ENCODE measurements around the gene ARHGAP12.
A peak's percentile ranks its signal among the peaks of the same experiment; 100 is the strongest.
"Not testable (repeated sequence)": the region's sequence is repeated elsewhere in the genome, so short reads cannot be mapped to it uniquely, and the experiment has no call there.

ARHGAP12 gene

GRCh38 chr10:31778627-31779026 is 150.0 kb downstream of the ARHGAP12 start:
- peaks cover 9% of the 10 kb centered on the region for H3K4me1 ChIP-seq (ENCODE audit: control insufficient read depth, insufficient read depth, low read length)
- no peak overlapping the region for H3K9ac ChIP-seq (ENCODE audit: low read length)
- H3K27ac ChIP-seq (ENCODE audit: low read depth, low read length) = no peak overlapping the region
- H3K36me3 ChIP-seq (ENCODE audit: control insufficient read depth, insufficient read depth, low read length) = no peaks in the 10 kb centered on the region
- H3K27me3 ChIP-seq (ENCODE audit: control insufficient read depth, insufficient read depth, low read length) = no peaks in the 10 kb centered on the region
- H3K4me3 ChIP-seq (ENCODE audit: low read length) = no peak overlapping the region

GRCh38 chr10:31776159-31776558 is 152.5 kb downstream of the ARHGAP12 start:
- no peak overlapping the region for H3K27ac ChIP-seq (ENCODE audit: low read depth, low read length)
- no peaks in the 10 kb centered on the region for H3K36me3 ChIP-seq (ENCODE audit: control insufficient read depth, insufficient read depth, low read length)

GRCh38 chr10:31774928-31775650 is 153.5 kb downstream of the ARHGAP12 start:
- Histone ChIP-seq H3K27me3 (ENCODE audit: control insufficient read depth, insufficient read depth, low read length) (no peaks in the 10 kb centered on the region), H3K9ac (ENCODE audit: low read length) (no peak overlapping the region)

More at GRCh38 chr10:31776159-31776558, 152.5 kb downstream of the ARHGAP12 start:
- Histone ChIP-seq H3K27me3 (ENCODE audit: control insufficient read depth, insufficient read depth, low read length) (no peaks in the 10 kb centered on the region), H3K4me1 (ENCODE audit: control insufficient read depth, insufficient read depth, low read length) (peaks cover 9% of the 10 kb centered on the region), H3K9ac (ENCODE audit: low read length) (no peak overlapping the region), H3K4me3 (ENCODE audit: low read length) (no peak overlapping the region)

GRCh38 chr10:31774299-31774900 is 154.2 kb downstream of the ARHGAP12 start:
- peak overlapping the region; percentile 37 for H3K27ac ChIP-seq (ENCODE audit: low read depth, low read length)
- no peaks in the 10 kb centered on the region for H3K27me3 ChIP-seq (ENCODE audit: control insufficient read depth, insufficient read depth, low read length)
- no peak overlapping the region for H3K9ac ChIP-seq (ENCODE audit: low read length)
- no peaks in the 10 kb centered on the region for H3K36me3 ChIP-seq (ENCODE audit: control insufficient read depth, insufficient read depth, low read length)
- no peak overlapping the region for H3K4me3 ChIP-seq (ENCODE audit: low read length)
- H3K4me1 ChIP-seq (ENCODE audit: control insufficient read depth, insufficient read depth, low read length) = peaks cover 11% of the 10 kb centered on the region

More at GRCh38 chr10:31774928-31775650, 153.5 kb downstream of the ARHGAP12 start:
- Histone ChIP-seq H3K36me3 (ENCODE audit: control insufficient read depth, insufficient read depth, low read length) (no peaks in the 10 kb centered on the region), H3K4me3 (ENCODE audit: low read length) (no peak overlapping the region), H3K4me1 (ENCODE audit: control insufficient read depth, insufficient read depth, low read length) (peaks cover 11% of the 10 kb centered on the region), H3K27ac (ENCODE audit: low read depth, low read length) (peak overlapping the region; percentile 37)

GRCh38 chr10:31773749-31774298 is 154.8 kb downstream of the ARHGAP12 start:
- H3K4me3 ChIP-seq (ENCODE audit: low read length) = no peak overlapping the region
- peaks cover 11% of the 10 kb centered on the region for H3K4me1 ChIP-seq (ENCODE audit: control insufficient read depth, insufficient read depth, low read length)
- H3K27ac ChIP-seq (ENCODE audit: low read depth, low read length) = no peak overlapping the region
- H3K27me3 ChIP-seq (ENCODE audit: control insufficient read depth, insufficient read depth, low read length) = no peaks in the 10 kb centered on the region
- no peaks in the 10 kb centered on the region for H3K36me3 ChIP-seq (ENCODE audit: control insufficient read depth, insufficient read depth, low read length)
- no peak overlapping the region for H3K9ac ChIP-seq (ENCODE audit: low read length)

- H3K27ac ChIP-seq (ENCODE audit: low read depth, low read length) = peak overlapping the region; percentile 46
- H3K9ac ChIP-seq (ENCODE audit: low read length) = no peak overlapping the region
- H3K36me3 ChIP-seq (ENCODE audit: control insufficient read depth, insufficient read depth, low read length) = no peaks in the 10 kb centered on the region
- peaks cover 11% of the 10 kb centered on the region for H3K4me1 ChIP-seq (ENCODE audit: control insufficient read depth, insufficient read depth, low read length)
- no peaks in the 10 kb centered on the region for H3K27me3 ChIP-seq (ENCODE audit: control insufficient read depth, insufficient read depth, low read length)
- H3K4me3 ChIP-seq (ENCODE audit: low read length) = no peak overlapping the region
These were observed 157.2 kb downstream of the ARHGAP12 start for GRCh38 chr10:31771331-31771831.

GRCh38 chr10:31770307-31770902 is 158.2 kb downstream of the ARHGAP12 start:
- no peaks in the 10 kb centered on the region for H3K27me3 ChIP-seq (ENCODE audit: control insufficient read depth, insufficient read depth, low read length)
- no peak overlapping the region for H3K9ac ChIP-seq (ENCODE audit: low read length)
- no peaks in the 10 kb centered on the region for H3K36me3 ChIP-seq (ENCODE audit: control insufficient read depth, insufficient read depth, low read length)
- peak overlapping the region; percentile 46 for H3K27ac ChIP-seq (ENCODE audit: low read depth, low read length)
- peaks cover 11% of the 10 kb centered on the region for H3K4me1 ChIP-seq (ENCODE audit: control insufficient read depth, insufficient read depth, low read length)
- H3K4me3 ChIP-seq (ENCODE audit: low read length) = no peak overlapping the region

- Histone ChIP-seq H3K4me1 (ENCODE audit: control insufficient read depth, insufficient read depth, low read length) (peaks cover 7% of the 10 kb centered on the region), H3K27ac (ENCODE audit: low read depth, low read length) (no peak overlapping the region), H3K9ac (ENCODE audit: low read length) (no peak overlapping the region), H3K36me3 (ENCODE audit: control insufficient read depth, insufficient read depth, low read length) (no peaks in the 10 kb centered on the region), H3K27me3 (ENCODE audit: control insufficient read depth, insufficient read depth, low read length) (no peaks in the 10 kb centered on the region), H3K4me3 (ENCODE audit: low read length) (no peak overlapping the region)
These were observed 159.1 kb downstream of the ARHGAP12 start for GRCh38 chr10:31769564-31769963.

GRCh38 chr10:31768935-31769334 is 159.7 kb downstream of the ARHGAP12 start:
- not testable (repeated sequence) for H3K27ac ChIP-seq (ENCODE audit: low read depth, low read length); H3K36me3 ChIP-seq (ENCODE audit: control insufficient read depth, insufficient read depth, low read length)

GRCh38 chr10:31768467-31768866 is 160.2 kb downstream of the ARHGAP12 start:
- H3K4me1 ChIP-seq (ENCODE audit: control insufficient read depth, insufficient read depth, low read length) = peaks cover 2% of the 10 kb centered on the region
- no peak overlapping the region for H3K27ac ChIP-seq (ENCODE audit: low read depth, low read length)
- H3K36me3 ChIP-seq (ENCODE audit: control insufficient read depth, insufficient read depth, low read length) = no peaks in the 10 kb centered on the region
- no peak overlapping the region for H3K9ac ChIP-seq (ENCODE audit: low read length)
- H3K27me3 ChIP-seq (ENCODE audit: control insufficient read depth, insufficient read depth, low read length) = no peaks in the 10 kb centered on the region
- H3K4me3 ChIP-seq (ENCODE audit: low read length) = no peak overlapping the region

More at GRCh38 chr10:31768935-31769334, 159.7 kb downstream of the ARHGAP12 start:
- H3K4me1 ChIP-seq (ENCODE audit: control insufficient read depth, insufficient read depth, low read length); H3K27me3 ChIP-seq (ENCODE audit: control insufficient read depth, insufficient read depth, low read length); H3K4me3 ChIP-seq (ENCODE audit: low read length); H3K9ac ChIP-seq (ENCODE audit: low read length): not testable (repeated sequence)

GRCh38 chr10:31765541-31765940 is 163.1 kb downstream of the ARHGAP12 start:
- H3K36me3 ChIP-seq (ENCODE audit: control insufficient read depth, insufficient read depth, low read length) = no peaks in the 10 kb centered on the region
- H3K4me3 ChIP-seq (ENCODE audit: low read length) = no peak overlapping the region
- no peak overlapping the region for H3K9ac ChIP-seq (ENCODE audit: low read length)
- peaks cover 4% of the 10 kb centered on the region for H3K4me1 ChIP-seq (ENCODE audit: control insufficient read depth, insufficient read depth, low read length)
- H3K27me3 ChIP-seq (ENCODE audit: control insufficient read depth, insufficient read depth, low read length) = no peaks in the 10 kb centered on the region
- no peak overlapping the region for H3K27ac ChIP-seq (ENCODE audit: low read depth, low read length)

- no peak overlapping the region for H3K9ac ChIP-seq (ENCODE audit: low read length)
- H3K4me1 ChIP-seq (ENCODE audit: control insufficient read depth, insufficient read depth, low read length) = peaks cover 10% of the 10 kb centered on the region
- H3K4me3 ChIP-seq (ENCODE audit: low read length) = no peak overlapping the region
- H3K27me3 ChIP-seq (ENCODE audit: control insufficient read depth, insufficient read depth, low read length) = no peaks in the 10 kb centered on the region
- H3K36me3 ChIP-seq (ENCODE audit: control insufficient read depth, insufficient read depth, low read length) = no peaks in the 10 kb centered on the region
- no peak overlapping the region for H3K27ac ChIP-seq (ENCODE audit: low read depth, low read length)
These were observed 166.3 kb downstream of the ARHGAP12 start for GRCh38 chr10:31762316-31762715.
